TTC549 (cell line): ENCODE results near the gene BACH2.
"Not testable (repeated sequence)": the region's sequence is repeated elsewhere in the genome, so short reads cannot be mapped to it uniquely, and the experiment has no call there.

Source experiments
- FAIRE-seq: peaks from 2 replicates; lab custom pipeline; 2012; peaks lifted over from hg19 to GRCh38; lab: Jason Lieb, UNC

Gene BACH2

DNA sequence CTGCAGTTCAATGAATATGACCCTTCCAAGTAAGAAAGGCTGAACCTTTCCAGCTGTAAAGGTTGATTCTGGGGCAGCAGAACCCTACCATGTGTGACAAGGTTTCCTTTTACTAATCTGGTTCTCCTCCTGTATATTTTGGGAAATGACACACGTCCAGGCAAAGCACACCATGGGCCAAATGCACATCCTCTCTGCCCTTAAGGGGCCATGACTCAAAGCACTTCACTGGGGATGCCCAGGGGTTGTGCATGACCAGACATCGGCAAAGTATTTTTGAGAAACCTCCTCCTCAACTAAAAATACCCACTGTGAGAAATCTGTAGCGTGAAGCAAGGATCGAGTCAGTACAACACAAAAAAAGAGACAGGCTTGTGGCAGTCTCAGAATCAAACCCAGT lies 174.7 kb downstream of the BACH2 start:
- FAIRE-seq, result no peak

DNA sequence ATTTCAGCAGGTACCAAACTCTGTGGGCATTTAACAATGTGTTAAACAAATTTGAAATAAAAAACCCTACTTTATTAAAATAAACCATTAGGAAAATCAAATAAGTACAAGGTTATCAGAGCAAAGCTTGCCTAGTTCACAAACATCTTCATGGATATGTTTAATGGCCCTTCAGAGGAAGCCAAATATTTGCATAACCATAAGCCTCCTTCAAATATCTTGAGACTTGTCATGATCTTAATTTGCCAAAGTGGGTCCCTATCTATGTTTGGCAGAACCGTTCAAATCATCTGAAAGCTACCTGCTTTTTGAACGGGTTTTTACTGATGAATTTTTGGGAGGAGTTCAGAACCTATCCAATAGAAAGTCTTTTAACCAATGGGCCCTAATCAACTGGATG lies 176.3 kb downstream of the BACH2 start:
- FAIRE-seq, result no peak

- no peak for FAIRE-seq
These were observed 177.0 kb downstream of the BACH2 start for GRCh38 chr6:90119618-90120017.

DNA sequence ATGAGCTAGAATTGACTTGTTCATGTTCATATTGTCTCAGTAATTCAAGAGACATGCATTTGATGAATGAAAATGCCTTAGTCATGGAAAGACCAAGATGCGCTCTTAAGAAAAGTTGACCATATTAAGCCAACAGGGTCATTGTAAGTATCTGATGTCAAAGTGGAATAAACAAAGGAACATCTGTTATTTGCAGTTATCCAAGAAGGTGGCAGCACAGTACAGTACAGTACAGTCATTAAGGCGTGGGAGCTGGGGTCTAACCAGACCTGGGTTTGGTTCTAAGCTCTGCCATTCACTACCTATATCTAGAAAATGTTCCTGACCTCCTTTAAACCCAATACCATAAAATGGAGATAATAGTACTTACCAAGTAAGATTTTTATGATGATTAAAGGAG lies 178.1 kb downstream of the BACH2 start:
- no peak for FAIRE-seq

GRCh38 chr6:90118069-90118468 lies 178.6 kb downstream of the BACH2 start:
- FAIRE-seq, result no peak

DNA sequence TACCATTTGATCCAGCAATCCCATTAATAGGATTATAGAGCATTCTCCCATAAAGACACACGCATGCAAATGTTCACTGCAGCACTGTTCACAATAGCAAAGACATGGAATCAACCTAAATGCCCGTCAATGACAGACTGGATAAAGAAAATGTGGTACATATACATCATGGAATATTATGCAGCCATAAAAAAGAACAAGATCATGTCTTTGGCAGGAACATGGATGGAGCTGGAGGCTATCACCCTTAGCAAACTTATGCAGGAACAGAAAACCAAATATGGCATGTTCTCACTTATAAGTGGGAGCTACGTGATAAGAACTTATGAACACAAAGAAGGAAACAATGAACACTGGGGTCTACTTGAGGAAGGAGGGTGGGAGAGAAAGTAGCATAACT lies 180.5 kb downstream of the BACH2 start:
- FAIRE-seq, result not testable (repeated sequence)

DNA sequence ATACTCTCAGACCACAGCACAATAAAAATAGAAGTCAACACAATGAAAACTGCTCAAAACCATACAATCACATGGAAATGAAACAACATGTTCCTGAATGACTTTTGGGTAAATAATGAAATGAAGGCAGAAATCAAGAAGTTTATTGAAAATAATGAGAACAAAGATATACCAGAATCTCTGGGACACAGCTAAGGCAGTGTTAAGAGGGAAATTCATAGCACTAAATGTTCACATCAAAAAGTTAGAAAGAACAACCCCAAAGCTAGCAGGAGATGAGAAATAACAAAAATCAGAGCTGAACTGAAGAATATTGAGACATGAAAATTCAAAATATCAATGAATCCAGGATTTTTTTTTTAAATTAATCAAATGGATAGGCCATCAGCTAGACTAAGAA lies 183.3 kb downstream of the BACH2 start:
- no peak for FAIRE-seq

DNA sequence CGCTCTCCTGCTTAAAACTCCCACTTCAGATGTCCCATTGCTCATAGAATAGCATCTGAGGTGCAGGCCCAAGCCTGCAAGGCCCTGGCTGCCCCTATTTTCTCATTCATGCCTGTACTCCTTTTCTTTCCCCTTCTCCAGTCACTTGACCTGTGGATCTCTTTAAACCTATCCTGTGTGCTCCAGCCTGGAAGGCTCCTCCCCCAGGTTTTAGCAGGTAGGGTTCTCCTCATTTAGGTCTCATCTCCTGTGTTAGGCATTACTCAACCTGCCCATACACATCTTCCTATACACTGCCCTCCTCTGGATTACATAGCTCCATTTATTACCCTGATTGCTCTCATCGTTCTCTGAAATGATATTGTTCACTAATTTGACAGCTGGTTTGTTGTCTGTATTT lies 185.3 kb downstream of the BACH2 start:
- no peak for FAIRE-seq

DNA sequence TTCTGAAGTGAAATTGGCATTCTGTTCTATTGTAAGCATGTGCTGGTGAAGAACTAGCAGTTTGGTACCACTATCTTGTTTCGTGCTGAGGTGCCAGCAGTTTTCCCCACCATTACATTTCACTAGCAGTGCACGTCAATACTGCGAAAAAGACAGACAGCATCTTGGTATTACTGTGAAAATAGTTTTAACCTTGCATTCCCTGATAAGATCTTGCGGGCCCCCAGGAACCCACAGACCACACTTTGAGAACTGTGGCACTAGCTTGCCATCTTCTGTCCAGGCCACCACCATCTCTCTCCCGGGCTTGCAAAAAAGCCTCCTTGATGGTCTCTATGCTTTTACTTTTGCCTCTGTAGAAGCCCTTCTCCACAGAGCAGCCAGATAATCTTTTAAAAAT lies 185.7 kb downstream of the BACH2 start:
- no peak for FAIRE-seq

GRCh38 chr6:90109141-90109540 lies 187.5 kb downstream of the BACH2 start:
- FAIRE-seq, result no peak

DNA sequence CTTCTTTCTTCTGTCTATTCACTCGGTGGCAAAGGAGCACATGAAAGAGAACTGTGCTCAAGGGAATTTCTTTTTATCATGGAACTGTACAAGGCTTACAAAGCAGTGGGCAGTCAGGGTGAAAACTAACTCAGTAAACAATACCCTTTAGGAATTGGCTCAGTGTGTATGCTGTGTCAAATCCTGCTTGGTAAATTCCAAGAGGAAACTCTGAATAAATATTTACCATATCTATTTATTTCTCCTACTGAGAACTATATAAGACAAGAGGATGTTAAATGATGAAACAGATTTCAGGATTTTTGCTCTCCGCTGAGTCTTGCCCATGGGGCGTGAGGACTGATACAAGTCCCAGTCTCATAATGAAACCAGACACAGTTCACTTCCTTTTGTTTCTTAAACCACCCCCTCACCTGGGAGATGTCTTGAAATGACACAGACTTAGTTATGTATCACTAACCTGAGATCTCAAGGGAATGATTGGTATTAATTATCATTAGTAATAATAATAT lies 188.8 kb downstream of the BACH2 start:
- no peak for FAIRE-seq

GRCh38 chr6:90107371-90107770 lies 189.3 kb downstream of the BACH2 start:
- no peak for FAIRE-seq

- FAIRE-seq, result no peak
These were observed 190.2 kb downstream of the BACH2 start for GRCh38 chr6:90106449-90106848.

DNA sequence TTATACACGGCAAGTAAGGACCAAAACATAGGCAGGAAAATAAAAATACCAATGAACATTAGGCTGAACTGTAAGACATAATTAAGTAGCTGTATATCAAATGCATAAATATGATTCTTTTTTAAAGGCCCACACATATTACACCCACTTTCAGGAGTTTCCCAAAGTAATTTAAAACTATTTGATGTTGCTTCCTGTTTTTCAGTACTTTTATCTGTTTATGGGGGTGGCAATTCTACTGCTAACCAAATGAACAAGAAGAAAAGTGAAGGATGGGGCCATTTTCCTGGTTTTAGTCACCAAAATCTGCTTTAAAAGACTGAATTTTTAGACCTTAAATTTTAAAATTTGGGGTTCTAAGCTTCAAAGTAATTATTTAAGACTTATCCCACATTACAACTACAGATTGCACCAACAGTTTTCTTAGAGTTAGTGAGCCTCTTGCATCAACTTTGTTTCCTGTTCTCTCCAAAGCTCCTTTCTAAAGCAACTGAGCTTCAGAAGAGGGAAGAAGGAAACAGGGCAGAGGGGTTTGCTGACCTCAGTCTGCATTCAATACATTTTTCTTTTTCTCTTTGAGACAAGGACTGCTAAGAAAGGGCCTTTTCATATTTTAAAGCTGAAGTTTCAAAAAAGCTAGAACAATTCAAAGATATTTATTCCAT lies 191.0 kb downstream of the BACH2 start:
- no peak for FAIRE-seq

DNA sequence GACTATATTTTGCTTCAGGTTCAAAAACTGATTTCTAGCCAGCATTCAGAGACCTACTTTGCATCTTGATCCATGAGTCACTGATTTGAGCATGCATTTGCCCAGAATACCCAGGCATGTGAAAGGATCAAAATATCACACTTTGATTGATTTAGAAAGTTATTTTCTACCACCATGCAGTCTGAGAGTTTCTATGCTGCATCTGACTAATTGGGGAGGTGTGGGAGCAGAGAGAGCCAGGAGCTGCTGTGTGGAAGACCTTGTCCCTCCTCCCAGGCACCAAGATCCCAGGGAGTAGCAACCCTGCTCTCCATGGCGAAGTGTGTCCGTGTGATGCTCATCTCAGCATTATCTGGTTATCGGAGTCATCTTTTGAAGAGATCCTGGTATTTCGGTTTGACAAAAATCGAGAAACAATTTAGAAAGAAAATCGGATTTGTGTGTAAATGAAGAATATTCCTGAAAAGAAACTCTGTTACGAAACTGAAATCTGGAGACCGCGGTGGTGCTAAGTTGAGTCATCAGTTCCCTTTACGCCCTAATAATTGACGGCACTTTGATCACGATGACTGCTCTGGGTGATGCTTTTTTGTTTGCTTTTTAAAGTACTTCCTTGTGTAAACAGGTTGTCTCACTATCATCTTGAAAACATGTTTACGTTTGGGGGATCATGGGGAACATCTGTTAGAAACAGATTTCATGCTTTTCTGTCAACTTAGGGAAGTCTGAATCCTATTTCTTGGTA lies 193.4 kb downstream of the BACH2 start:
- no peak for FAIRE-seq

DNA sequence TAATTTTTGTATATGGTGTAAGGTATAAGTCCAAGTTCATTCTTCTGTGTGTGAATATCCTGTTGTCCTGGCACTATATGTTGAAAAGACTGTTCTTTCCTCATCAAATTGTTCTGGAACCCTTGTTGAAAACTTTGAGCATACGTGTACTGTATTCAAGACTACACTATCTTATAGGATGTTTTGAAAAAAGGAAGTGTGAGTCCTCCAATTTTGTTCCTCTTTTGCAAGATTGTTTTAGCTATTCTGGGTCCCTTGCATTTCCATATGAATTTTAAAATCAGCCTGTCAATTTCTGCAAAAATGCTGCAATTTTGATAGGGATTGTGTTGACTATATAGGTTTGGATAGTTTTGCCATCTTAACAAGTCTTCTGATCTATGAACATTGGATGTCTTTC lies 195.2 kb downstream of the BACH2 start:
- FAIRE-seq, result no peak

DNA sequence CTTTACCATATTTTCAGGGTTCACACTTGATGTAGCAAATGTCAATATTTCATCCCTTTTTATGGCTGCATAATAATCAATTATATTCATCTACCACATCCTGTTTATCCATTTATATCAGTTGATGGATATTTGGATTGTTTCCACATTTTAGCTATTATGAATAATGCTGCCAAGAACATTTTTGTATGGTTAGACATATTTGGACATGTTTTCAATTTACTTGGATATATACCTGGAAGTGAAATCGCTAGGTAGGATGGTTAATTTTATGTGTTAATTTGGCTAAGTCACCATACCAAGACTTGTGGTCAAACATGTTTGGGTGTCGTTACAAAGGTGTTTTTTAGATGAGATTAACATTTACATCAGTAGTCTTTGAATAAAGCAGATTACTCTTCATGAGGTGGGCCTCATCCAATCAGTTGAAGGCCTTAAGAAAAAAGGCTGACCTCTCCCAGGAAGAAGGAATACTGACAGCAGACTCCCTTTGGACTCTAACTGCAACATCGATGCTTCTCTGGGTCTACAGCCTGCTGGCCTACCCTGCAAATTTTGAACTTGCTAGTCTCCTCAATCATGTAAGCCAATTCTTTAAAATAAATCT lies 196.5 kb downstream of the BACH2 start:
- no peak for FAIRE-seq

DNA sequence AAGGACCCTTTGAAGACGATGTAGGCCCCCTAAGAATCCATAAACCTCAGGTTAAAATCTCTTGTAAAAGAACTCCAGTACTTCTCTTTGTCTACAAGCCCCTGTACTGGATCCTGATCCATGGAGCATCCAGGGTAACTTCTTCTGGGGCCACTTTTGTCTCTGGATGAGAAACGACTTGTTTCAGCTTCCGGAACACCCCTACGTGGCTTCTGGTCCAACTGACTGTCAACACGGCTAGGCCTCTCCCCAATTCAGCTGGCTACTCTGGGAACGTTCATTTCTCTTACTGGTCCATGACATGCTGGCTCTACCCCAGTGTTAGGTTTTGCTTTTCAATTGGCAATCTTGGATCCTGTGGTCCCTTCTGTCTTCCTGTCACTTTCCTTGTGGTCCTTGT lies 198.0 kb downstream of the BACH2 start:
- no peak for FAIRE-seq

DNA sequence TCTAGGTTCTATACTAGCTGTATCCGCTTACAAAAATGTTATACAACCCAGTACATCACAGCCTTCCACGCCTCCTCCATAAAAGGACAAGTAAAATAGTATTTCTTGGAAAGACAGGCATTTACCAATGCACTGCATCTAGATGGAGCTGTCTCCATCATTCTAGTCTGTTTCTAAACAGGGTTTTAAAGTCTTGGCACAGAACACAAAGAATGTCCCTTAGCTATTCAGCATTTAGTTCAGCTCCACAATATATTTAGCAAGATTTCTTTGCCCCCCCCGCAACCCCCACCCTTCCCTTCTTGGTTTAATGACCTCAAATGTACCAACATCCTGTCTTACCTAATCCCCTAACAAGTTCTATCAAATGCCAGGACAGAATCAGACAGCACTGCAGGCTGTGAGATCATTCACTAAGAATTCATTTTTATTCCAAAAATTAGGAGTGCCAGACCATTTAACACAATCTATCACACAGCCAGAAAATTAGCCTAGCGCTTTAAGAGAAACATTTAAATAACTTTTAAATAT lies 198.6 kb downstream of the BACH2 start:
- FAIRE-seq, result no peak

DNA sequence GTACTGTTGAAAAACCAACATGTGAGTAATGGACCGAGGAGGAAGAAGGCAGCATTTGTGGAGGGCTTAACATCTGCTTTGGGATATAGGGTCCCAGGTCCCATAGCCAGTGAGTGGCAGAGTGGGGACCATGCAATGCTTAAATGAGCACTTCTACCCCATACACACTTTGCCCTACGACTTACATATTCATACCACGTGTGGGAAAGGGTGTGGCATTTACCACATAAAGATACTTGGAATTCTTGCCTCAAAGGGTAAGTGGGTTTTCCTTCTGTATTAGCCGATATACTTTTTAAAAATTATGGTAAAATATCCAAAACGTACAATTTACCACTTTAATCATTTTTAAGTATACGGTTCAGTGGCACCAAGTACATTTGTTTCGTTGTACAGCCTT lies 199.3 kb downstream of the BACH2 start:
- FAIRE-seq, result no peak

DNA sequence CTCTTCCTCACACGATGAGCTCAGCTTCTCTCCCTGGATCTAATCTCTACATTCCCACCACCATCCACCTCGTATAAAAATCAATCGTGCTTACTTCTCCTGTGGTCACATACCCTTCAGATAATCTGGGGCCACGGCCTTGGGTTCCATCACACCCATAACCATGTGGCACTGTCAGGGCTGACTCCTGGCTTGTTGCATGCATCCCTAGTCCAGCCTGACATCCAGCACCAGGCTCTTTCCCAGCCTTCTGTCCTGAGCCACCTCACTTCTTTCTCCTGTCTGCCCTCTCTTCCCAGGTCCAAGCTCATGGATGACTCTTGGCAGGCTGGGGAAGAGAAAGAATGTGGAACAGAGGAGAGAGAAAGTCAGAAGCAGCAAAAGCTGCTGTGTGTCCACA lies 199.8 kb downstream of the BACH2 start:
- no peak for FAIRE-seq

GRCh38 chr6:90095788-90096187 lies 200.9 kb downstream of the BACH2 start:
- no peak for FAIRE-seq

- FAIRE-seq, result no peak
These were observed 201.5 kb downstream of the BACH2 start for GRCh38 chr6:90095145-90095544.
